GM19238 (cell line): ENCODE measurements around the gene CAMK1G.
A peak's percentile ranks its signal among the peaks of the same experiment; 100 is the strongest.

Experiments used
- DNase-seq: peaks from one replicate; pipeline ENCODE4 v3.0.0; 2011; ENCODE audit warnings: low spot score; ENCODE audit not compliant: insufficient read length

Gene CAMK1G

DNA sequence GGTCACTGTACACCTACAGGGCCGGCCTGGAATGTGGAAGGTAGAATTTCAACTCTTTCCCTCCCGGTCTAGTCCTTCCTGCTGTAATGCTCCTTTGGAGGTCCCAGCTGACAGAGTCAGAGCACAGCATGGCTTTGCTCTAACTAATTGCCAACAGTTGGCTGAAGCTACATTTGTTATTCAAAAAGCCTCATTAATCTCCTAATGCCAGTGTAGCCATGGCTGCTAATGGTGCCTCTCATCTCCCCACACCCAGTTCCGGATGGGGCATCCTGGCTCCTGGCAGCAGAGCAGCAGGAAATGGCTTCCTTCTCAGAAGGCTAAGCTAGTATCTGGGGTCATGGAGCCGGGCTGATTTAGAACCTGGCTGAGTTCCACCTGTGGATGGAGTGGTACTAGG, 18.7 kb upstream of the CAMK1G start:
- DNase-seq = no peak

DNA sequence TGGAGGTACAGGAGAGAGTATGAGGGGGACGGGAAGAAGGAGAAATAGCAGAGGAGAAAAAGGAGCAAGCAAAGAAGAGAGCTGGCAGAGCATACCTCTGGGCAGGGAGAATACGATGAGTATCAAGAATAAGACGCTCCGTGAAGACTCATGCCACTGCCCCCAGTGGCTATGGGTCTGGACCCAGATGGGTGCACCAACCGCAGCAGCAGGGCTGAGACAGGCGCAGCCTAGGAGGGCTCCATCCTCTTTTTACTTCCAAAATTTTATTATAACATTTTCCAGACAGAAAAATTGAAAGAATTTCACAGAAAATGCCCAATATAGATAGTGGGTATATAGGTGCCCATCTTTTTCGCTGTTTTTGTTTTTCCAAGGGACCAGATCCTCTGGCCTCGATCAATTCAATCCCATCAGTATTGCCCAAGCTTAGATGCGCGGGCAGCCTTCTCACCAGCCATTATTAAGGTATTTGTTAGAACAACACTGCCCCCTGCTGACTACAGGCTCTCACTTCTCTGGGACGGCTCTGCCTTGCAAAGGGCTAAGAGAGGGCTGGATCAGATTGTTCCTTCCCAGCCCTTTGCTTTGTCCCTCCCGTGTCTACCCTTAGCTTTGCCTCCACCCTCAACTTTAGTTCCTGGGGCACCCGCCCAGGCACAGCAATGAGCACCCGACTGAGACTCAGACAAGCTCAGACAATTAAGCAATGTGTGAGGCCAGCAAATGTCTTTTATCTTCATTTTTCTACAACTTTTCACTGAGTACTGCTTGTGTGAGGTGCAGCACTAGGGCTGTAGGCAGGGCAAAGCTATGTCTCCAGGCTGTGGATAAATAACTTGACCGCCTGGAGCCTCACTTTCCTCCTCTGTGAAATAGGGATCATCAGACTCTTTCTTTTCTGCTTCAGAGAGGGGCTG, 17.5 kb upstream of the CAMK1G start:
- DNase-seq = peak; percentile 35

DNA sequence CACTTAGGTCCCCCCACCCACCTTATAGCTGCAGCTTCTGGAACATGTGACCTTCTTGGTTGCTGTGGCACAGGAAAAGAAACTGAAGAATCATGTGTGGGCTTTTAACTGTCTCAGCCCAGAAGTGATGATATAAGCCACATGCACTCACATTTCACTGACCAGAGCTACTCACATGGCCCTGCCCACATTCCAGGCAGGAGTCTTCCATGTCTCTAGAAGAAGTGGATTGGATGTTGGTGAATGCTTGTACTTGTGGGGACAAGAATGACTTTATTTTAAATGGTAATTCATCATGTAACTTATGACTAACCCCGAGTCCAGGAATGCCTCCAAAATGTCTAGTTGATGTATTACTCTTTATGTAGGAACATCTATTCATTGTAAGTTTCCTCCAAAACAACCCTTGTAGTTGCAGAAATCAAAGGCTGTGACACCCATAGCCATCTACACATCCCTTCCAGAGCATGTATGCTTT, 15.8 kb upstream of the CAMK1G start:
- DNase-seq = no peak

GRCh38 chr1:209569455-209570207, 13.9 kb upstream of the CAMK1G start:
- peak; percentile 19 for DNase-seq

DNA sequence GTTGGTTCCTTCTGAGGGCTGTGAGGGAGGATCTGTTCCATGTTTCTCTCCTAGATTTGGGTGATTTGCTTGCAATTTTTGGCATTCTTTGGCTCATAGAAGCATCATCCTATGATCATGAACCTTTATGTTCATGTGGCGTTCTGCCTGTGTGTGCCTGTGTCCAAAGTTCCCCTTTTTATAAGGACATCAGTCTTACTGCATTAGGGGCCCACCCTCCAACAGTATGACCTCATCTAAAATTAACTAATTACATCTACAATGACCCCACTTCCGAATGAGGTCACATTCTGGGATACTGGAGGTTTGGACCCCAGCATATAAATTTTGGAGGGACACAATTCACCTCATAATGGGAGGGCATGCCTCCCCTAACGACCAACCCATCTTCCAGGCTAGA, 12.8 kb upstream of the CAMK1G start:
- DNase-seq = no peak

GRCh38 chr1:209576392-209577197, 6.9 kb upstream of the CAMK1G start:
- peak; percentile 75 for DNase-seq

DNA sequence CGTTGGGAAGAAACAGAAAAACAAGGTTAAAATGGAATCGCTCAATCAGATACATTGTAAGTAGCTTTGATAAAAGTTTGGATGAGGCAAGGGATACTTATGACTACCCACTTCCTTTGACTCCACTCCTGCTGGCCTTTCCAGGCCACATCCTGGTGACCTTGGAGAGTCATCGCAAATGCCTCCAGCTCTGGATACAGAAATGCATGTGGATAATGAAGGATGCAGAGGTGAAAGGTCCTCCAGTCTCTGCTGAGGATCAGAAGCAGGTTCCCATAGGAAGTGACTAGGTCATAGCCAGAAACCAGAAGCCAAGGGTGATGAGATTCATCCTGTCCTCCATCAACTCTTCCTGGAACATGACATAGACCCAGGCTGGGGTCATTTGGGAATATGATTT, 6.2 kb upstream of the CAMK1G start:
- DNase-seq = no peak

DNA sequence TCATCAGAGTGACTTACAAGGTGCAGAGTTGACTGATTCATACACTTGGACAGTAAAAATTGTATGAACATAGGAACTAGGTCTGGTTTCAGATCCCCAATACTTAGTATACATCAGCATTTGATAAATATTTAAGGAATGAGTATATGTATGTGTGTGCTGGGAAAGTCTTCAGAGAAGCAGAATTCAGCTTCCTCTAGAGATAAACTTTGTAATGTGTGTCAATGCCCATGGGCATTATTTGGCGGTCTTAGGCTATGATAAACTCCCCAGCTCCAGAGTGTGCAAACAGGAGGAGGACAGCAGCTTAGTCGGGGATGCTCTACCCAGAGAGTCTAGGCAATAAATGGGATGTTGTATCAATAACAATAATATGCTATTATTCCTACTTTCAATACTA, 2.9 kb upstream of the CAMK1G start:
- DNase-seq = no peak

- DNase-seq = no peak
Measured at GRCh38 chr1:209584231-209584672, 738 bp downstream of the CAMK1G start.

- no peak for DNase-seq
Measured at GRCh38 chr1:209585197-209585596, 1.7 kb downstream of the CAMK1G start.

- no peak for DNase-seq
Measured at GRCh38 chr1:209585672-209586071, 2.2 kb downstream of the CAMK1G start.

DNA sequence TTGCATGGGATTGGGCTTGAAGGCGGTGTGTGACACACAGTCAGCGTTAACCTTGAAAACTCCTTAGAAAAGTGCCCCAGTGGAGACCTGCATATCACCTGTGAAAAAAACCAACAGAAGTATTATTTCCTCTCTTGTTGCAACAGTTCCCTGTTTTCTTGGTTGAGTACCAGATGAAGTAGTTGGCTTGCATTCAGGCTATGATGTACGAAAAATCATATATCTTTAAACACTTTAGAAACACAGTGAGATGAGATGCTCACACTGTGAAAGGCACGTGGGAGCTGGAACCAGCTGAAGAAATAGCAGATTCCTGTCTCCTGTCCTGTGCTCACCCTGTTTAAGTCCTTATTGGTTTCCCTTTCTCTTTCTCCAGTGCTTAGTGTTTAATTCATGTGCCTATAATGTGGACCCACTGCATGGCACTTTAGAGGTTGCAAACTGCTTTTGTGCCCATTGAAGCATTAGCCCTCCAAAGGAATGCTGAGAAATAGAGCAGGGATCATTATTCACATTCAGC, 2.8 kb downstream of the CAMK1G start:
- DNase-seq = no peak

- DNase-seq = no peak
Measured at GRCh38 chr1:209587789-209588188, 4.3 kb downstream of the CAMK1G start.

GRCh38 chr1:209589440-209589839, 5.9 kb downstream of the CAMK1G start:
- DNase-seq = no peak

DNA sequence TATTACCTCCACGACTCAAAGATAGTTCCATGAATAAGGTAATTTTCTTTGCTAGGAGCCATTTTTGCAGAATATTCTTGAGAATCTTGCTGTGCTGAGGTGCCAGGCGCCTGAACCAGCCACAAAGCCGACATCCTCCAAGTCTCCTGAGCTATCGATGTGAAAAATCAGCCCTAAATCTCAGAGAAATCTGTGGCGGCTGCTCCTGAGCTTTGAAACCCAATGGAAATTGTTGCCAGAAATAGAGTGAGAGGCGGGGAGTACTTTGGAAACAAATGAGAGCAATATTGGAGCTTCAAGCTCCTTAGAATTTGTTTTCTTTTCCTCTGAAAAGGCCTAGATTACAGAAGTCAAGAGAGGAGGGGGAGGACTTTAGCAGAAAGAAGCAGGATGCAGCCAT, 6.3 kb downstream of the CAMK1G start:
- DNase-seq = no peak

- no peak for DNase-seq
Measured at GRCh38 chr1:209590405-209590804, 6.9 kb downstream of the CAMK1G start.

DNA sequence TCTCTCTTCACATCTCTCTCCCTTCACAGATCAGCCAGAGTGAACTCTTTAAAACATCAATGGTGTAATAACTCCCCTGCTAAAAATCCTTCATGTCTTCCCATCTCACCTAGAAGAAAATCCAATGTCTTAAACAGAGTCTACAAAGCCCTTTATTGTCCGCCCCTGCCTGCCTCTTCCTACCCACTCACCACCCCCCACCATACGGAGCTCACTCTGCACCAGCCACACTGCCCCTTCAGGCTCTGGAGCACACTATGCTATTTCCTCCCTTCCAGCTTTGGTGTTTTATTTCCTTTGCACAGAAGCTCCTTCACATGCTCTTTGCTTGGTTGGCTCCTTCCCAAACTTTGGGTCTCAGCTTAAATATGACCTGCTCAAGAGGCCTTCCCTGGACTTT, 10.2 kb downstream of the CAMK1G start:
- no peak for DNase-seq

DNA sequence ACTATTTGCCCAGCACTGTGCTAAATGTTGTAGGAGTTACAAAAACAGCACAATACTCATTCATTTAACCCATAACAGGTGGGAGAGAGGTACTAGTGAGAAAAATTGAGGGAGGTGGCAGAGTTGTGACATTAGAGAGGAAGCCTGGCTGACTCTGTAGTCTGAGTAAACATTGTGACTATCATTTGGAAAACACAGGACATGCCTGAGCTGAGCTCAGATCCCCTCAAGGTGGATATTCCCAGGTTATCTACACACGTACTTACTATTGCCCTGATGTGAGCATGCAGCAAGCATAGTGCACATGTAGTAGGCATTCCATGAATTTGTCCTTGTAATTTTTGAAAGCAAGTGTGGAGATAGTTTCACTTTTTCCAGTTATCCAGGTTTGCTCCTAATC, 10.9 kb downstream of the CAMK1G start:
- DNase-seq = no peak

GRCh38 chr1:209595028-209595427, 11.5 kb downstream of the CAMK1G start:
- DNase-seq = no peak

- no peak for DNase-seq
Measured at GRCh38 chr1:209595599-209596285, 12.2 kb downstream of the CAMK1G start.

- no peak for DNase-seq
Measured at GRCh38 chr1:209597499-209597898, 14.0 kb downstream of the CAMK1G start.
